ENCODE data around the gene RNF208.

DNA sequence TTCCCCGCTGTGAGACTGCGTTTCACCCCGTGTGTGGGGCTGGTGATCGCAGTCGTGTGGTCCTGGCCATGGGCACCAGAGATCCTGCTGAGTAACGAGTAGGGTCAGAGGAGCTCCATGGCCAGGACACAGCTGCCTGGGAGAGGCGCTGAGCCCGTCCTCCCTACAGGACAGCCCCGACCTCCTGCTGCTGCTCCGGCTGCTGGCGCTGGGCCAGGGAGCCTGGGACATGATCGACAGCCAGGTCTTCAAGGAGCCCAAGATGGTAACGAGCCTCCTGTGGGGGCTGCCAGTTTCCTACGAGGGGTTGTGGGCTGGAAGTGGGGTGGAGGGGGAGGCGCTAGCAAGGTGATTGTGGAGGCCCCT, 44.1 kb upstream of the RNF208 start:
- TF ChIP-seq, protein P1, sequence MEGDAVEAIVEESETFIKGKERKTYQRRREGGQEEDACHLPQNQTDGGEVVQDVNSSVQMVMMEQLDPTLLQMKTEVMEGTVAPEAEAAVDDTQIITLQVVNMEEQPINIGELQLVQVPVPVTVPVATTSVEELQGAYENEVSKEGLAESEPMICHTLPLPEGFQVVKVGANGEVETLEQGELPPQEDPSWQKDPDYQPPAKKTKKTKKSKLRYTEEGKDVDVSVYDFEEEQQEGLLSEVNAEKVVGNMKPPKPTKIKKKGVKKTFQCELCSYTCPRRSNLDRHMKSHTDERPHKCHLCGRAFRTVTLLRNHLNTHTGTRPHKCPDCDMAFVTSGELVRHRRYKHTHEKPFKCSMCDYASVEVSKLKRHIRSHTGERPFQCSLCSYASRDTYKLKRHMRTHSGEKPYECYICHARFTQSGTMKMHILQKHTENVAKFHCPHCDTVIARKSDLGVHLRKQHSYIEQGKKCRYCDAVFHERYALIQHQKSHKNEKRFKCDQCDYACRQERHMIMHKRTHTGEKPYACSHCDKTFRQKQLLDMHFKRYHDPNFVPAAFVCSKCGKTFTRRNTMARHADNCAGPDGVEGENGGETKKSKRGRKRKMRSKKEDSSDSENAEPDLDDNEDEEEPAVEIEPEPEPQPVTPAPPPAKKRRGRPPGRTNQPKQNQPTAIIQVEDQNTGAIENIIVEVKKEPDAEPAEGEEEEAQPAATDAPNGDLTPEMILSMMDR (conservative IDR thresholded peaks at IDR 0.05; ENCODE audit: low read length), result no peak
- TF ChIP-seq EZH2phosphoT487 (IDR thresholded peaks at IDR 0.05; ENCODE audit: borderline replicate concordance), result no peak
